HG03103 (cell line): Measurements from ENCODE around the gene BIRC7.
A peak's percentile ranks its signal among the peaks of the same experiment; 100 is the strongest.
"Not testable (repeated sequence)": the region's sequence is repeated elsewhere in the genome, so short reads cannot be mapped to it uniquely, and the experiment has no call there.

ENCODE experiments used
- ATAC-seq: cut with Tn5 transposase; IDR thresholded peaks from one replicate; pipeline ENCODE4 v1.9.1; 2021; ENCODE audit warnings: low read depth; ENCODE audit not compliant: unreplicated experiment

The BIRC7 gene

GRCh38 chr20:63205896-63206295 lies 29.8 kb upstream of the BIRC7 start:
- ATAC-seq = no peak

DNA sequence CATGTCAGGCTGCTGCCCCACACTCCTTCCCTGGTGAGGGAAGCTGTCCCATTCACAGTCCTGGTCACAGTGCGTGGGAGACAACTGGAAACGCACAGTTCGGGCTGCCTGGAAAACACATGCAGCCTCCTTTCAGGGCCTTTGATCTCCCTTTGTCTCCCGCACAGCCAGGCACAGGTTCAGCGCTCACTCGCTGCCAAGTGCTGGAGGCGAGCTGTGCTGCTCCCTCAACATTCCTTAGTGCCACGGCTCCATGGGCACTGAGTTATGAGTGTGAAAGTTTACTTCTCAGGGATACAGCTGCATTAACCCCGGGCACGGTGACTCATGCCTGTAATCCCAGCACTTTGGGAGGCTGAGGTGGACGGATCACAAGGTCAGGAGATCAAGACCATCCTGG lies 28.8 kb upstream of the BIRC7 start:
- no peak for ATAC-seq

DNA sequence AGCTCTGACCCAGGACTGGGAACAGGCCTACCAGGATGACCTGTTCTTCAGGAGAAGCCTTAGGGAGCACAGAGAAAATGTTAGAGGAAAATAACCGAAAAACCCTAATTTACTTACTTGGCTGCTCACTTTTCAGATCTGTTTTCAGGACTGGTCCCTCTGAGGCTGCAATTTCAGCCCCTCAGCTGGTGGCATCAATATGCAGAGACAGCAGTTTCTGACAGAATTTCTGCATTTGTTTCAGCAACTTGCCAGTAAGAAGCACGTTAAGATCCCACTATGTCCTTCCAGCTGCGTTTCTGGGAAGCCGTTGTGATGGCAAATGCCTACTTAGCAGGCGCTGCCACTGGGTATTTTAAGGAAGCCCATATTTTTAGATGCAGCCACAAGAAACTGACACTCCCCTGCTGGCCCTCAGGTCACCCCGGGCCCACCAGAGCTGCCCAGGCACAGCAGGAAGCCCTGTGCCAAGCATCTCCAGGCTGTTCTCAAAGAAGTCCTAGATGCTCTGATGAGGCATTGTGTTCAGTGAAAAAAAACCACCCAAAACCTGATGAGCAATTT lies 27.3 kb upstream of the BIRC7 start:
- ATAC-seq = no peak

DNA sequence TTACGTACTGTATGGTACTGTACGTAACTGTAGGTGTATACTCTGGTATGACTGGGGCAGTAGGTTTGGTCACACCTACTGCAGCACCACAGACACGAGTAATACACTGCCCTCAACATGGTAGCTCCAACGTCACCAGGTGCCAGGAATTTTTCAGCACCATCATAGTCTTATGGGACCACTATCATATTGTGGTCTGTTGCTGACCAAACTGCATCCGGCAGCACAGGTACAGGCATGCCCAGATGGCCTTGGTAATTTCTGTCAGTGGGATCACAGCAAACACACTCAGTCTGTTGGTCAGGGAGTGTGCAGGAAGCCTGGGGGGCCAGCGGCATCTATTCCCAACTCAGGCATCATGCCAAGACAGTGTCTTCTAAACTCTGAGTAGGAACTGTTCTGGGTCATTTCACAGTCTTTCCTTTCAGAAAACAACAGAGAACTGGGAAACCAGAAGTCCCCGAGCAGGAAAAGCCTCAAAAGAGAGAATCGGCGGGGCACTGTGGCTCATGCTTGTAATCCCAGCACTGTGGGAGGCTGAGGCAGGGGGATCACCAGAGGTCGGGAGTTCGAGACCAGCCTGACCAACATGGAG lies 25.6 kb upstream of the BIRC7 start:
- no peak for ATAC-seq

DNA sequence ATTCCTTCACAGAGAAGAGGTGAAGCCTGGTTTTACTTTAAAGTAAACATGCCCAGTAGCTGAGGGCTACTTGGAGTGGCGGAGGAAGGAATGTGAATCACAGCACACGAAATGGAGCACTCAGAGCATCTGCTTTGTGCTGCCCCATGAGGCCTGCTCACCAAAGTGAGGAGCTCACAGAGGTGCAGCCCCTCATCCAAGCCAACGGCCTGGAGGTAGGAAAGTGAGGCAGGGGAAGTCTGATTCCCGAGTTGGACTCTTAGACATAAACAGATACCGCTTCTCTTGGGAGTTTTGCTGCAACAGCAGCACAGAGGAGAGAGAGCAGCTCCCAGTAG lies 23.3 kb upstream of the BIRC7 start:
- ATAC-seq = no peak

DNA sequence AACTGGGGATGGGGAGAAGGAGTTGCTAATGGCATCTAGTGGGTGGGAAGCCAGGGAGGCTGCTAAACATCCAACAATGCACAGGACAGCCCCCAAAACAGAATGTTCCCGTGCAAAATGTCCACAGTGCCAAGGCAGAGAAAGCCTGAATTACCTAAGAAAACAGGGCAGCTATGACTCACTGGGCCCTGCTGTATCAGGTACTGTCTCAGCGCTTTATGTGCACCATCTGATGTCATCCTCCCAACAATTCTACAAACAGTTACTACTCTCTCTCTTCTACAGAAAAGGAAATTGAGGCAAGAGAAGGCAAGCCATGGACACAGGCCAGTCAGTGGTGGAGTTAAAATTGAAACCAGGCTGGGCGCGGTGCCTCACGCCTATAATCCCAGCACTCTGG lies 22.9 kb upstream of the BIRC7 start:
- no peak for ATAC-seq

GRCh38 chr20:63214514-63214913 lies 21.2 kb upstream of the BIRC7 start:
- ATAC-seq = no peak

- ATAC-seq = peak; percentile 22
Measured at GRCh38 chr20:63215101-63216040, 20.3 kb upstream of the BIRC7 start.

GRCh38 chr20:63216041-63216848 lies 19.5 kb upstream of the BIRC7 start, which contains the start of gene YTHDF1:
Gene YTHDF1, minus strand, starts transcription at chr20:63216131. Its CDS starts 239 bp downstream, at chr20:63215892.
- ATAC-seq = peak; percentile 75

GRCh38 chr20:63216849-63217471 lies 18.7 kb upstream of the BIRC7 start:
- no peak for ATAC-seq

- no peak for ATAC-seq
Measured at GRCh38 chr20:63217706-63218105, 18.0 kb upstream of the BIRC7 start.

DNA sequence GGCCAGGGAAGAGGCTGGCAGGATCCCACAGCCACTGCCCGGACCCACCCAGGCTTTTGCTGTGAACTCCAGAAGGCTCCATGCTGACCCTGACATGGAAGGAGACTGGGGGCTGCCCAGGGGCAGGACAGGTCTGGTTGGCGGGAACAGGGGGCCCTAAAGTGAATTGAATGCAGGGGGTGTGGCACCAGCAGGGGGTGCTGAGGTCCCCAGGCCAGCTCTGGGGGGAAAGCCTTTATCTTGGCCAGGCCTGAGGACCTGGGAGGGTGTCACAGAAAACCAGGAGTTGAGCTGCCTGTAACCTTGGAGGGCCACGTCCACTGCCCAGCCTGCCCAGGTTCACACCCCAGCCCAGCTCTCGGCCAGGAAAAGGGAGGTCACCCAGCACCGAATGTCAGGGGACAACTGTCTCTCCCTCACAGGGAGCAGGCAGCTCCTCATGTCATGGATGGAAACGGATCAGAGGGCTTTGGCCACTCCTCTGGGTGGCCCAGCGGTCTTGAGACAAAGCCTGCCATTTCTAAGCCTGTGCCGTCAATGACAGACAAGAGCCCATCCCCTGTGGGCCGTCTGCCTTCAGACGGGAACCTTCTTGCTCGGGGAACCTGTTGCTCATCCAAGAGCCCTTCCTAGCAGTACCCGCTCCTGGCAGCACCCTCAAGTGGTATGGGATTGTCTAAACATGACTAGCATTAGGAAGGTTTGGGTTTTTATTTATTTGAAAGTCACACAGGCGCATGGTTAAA lies 16.8 kb upstream of the BIRC7 start:
- no peak for ATAC-seq

- no peak for ATAC-seq
Measured at GRCh38 chr20:63219447-63219821, 16.3 kb upstream of the BIRC7 start.

GRCh38 chr20:63219866-63220521 lies 15.7 kb upstream of the BIRC7 start:
- no peak for ATAC-seq

GRCh38 chr20:63220696-63221399 lies 14.9 kb upstream of the BIRC7 start:
- ATAC-seq = no peak

- ATAC-seq = not testable (repeated sequence)
Measured at GRCh38 chr20:63221400-63222053, 14.2 kb upstream of the BIRC7 start.

DNA sequence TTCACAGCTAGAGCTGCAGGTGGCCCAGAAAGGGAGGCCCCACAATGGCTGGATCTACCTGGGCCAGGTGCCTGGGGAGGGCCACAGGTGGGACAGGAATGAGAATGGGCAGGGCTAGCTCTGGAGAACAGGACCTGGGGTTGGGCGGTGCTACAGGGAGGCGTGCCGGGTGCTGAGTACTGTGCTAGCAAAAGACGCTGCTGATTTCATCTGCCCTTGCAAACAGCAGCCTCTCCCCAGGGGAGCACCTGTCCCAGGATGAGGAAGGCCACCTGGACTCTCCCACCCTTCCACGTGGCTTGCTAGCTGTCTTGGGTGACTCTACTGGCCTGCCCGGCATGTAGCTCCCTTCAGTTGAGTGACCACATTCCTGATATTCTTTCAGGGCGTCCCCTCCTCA lies 13.2 kb upstream of the BIRC7 start:
- no peak for ATAC-seq

DNA sequence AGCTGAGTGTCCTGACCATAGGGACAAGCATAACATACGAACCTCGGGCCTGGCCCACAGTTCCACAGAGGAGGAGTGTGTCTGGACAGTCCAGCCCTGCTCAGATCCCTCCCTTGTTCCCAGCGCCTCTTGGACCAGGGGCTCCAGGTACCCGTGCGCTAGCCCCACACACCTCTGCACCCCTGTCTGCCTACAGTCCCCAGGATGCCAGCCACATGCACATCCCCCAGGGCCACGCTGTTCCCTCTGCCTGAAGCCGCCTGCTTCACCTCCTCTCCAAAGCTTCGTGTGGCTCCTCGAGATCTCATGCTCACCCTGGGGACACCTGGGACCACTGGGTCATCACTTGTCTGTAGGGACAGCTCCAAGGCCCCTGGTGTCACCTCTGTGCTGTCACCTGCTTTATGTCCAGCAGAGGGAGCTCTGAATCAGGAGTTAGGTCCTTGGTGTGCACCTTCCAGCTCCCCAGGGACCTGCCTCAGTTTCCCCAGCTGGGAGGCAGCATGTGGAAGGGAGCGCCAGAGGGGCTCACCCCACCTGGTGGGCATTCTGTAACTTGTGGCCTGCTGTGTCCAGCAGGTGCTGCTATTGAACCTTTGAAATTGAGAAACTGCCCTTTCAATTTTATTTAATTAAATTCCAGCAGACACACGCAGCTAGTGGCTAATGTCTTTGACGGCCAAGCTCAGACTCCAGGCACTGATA lies 12.4 kb upstream of the BIRC7 start:
- ATAC-seq = no peak
